Mesenchymal stem cell (in vitro differentiated cells and primary cell): Measurements from ENCODE around the gene KDM8.
"Not testable (repeated sequence)": the region's sequence is repeated elsewhere in the genome, so short reads cannot be mapped to it uniquely, and the experiment has no call there.

ENCODE experiments used
- DNase-seq: peaks from one replicate; pipeline ENCODE4 v3.0.0-alpha.2; 2013
- H2AFZ ChIP-seq: one replicate; pipeline ENCODE4 v1.6.1; 2013; ENCODE audit warnings: low read depth, mild to moderate bottlenecking, control low read depth, inconsistent platforms, low read length, moderate library complexity
- H2AK5ac ChIP-seq: 2 replicates; pipeline ENCODE4 v1.6.1; 2013; ENCODE audit warnings: low read length, moderate library complexity, mild to moderate bottlenecking, inconsistent platforms; ENCODE audit not compliant: severe bottlenecking
- H2BK120ac ChIP-seq: one replicate; pipeline ENCODE4 v1.6.1; 2013; ENCODE audit warnings: low read depth, mild to moderate bottlenecking, inconsistent platforms, low read length, moderate library complexity
- H2BK12ac ChIP-seq, 2 experiments: one replicate each; pipeline ENCODE4 v1.6.1; 2013; ENCODE audit warnings: inconsistent platforms in 2 of 2, low read length in 2 of 2, mild to moderate bottlenecking in 2 of 2, moderate library complexity in 2 of 2, control low read depth in 1 of 2
- H2BK15ac ChIP-seq: one replicate; pipeline ENCODE4 v1.6.1; 2013; ENCODE audit warnings: mild to moderate bottlenecking, low read depth, inconsistent platforms; ENCODE audit not compliant: poor library complexity, severe bottlenecking
- H2BK5ac ChIP-seq: 2 replicates; pipeline ENCODE4 v1.6.1; 2013; ENCODE audit warnings: low read depth, mild to moderate bottlenecking, low read length, control low read depth, inconsistent platforms; ENCODE audit not compliant: poor library complexity, severe bottlenecking
- H3K14ac ChIP-seq, 2 experiments: one replicate each; pipeline ENCODE4 v1.6.1; 2013; ENCODE audit warnings: inconsistent platforms in 2 of 2, low read length in 2 of 2, control low read depth in 1 of 2, mild to moderate bottlenecking in 1 of 2, moderate library complexity in 1 of 2
- H3K18ac ChIP-seq, 2 experiments: one replicate each; pipeline ENCODE4 v1.6.1; 2013; ENCODE audit warnings: inconsistent platforms in 2 of 2, low read length in 2 of 2, control low read depth in 1 of 2, low read depth in 1 of 2, mild to moderate bottlenecking in 1 of 2
- H3K23ac ChIP-seq, 2 experiments: one replicate each; pipeline ENCODE4 v1.6.1; 2013; ENCODE audit warnings: inconsistent platforms in 2 of 2, low read length in 2 of 2, mild to moderate bottlenecking in 2 of 2, moderate library complexity in 2 of 2, control low read depth in 1 of 2
- H3K27ac ChIP-seq: 2 replicates; pipeline ENCODE4 v1.5.1; 2013; ENCODE audit warnings: mild to moderate bottlenecking, moderate library complexity, low read length, control low read depth, inconsistent platforms; ENCODE audit not compliant: poor library complexity, severe bottlenecking
- H3K27me3 ChIP-seq, 2 experiments: 2 replicates each; pipeline versions ENCODE4 v1.6.1 to v1.7.0; 2013; ENCODE audit warnings: low read length in 2 of 2, mild to moderate bottlenecking in 2 of 2, moderate library complexity in 2 of 2, control low read depth in 1 of 2, inconsistent platforms in 1 of 2; ENCODE audit not compliant: control insufficient read depth in 1 of 2, insufficient read depth in 1 of 2
- H3K36me3 ChIP-seq, 2 experiments: 2 replicates each; pipeline versions ENCODE4 v1.6.1 to v1.7.0; 2013; ENCODE audit warnings: low read length in 2 of 2, control low read depth in 1 of 2, inconsistent platforms in 1 of 2, low read depth in 1 of 2, mild to moderate bottlenecking in 1 of 2; ENCODE audit not compliant: insufficient read depth in 2 of 2, control insufficient read depth in 1 of 2
- H3K4ac ChIP-seq, 2 experiments: one replicate each; pipeline ENCODE4 v1.6.1; 2013; ENCODE audit warnings: inconsistent platforms in 2 of 2, low read length in 2 of 2, mild to moderate bottlenecking in 2 of 2, moderate library complexity in 2 of 2, control low read depth in 1 of 2, low read depth in 1 of 2
- H3K4me1 ChIP-seq: 2 replicates; pipeline ENCODE4 v1.6.1; 2013; ENCODE audit warnings: low read depth, low read length, control low read depth; ENCODE audit not compliant: control insufficient read depth, insufficient read depth
- H3K4me2 ChIP-seq: 2 replicates; pipeline ENCODE4 v1.6.1; 2013; ENCODE audit warnings: low read length, mild to moderate bottlenecking, inconsistent platforms; ENCODE audit not compliant: poor library complexity, severe bottlenecking
- H3K4me3 ChIP-seq, 2 experiments: 2 replicates each; pipeline versions ENCODE4 v1.5.1 to v1.7.0; 2013; ENCODE audit warnings: low read length in 2 of 2, mild to moderate bottlenecking in 2 of 2, control low read depth in 1 of 2, low read depth in 1 of 2; ENCODE audit not compliant: insufficient read depth in 1 of 2
- H3K79me1 ChIP-seq: replicated peaks from 2 replicates; pipeline ENCODE4 v1.6.1; 2013; ENCODE audit warnings: mild to moderate bottlenecking, control low read depth, low read length, inconsistent platforms; ENCODE audit not compliant: poor library complexity, severe bottlenecking
- H3K9ac ChIP-seq: 2 replicates; pipeline ENCODE4 v1.7.0; 2013; ENCODE audit warnings: mild to moderate bottlenecking, low read length, moderate library complexity
- H3K9me3 ChIP-seq: 2 replicates; pipeline ENCODE4 v1.7.0; 2013; ENCODE audit warnings: mild to moderate bottlenecking, low read length; ENCODE audit not compliant: control insufficient read depth
- H4K8ac ChIP-seq: one replicate; pipeline ENCODE4 v1.6.1; 2013; ENCODE audit warnings: inconsistent platforms, mild to moderate bottlenecking, low read length, moderate library complexity
- H4K91ac ChIP-seq: one replicate; pipeline ENCODE4 v1.6.1; 2013; ENCODE audit warnings: mild to moderate bottlenecking, low read length, inconsistent platforms
- WGBS: methylation state at CpG from one replicate; pipeline ENCODE4 v1.1.7; 2013; ENCODE audit warnings: mixed read lengths; 5-methylcytosine and 5-hydroxymethylcytosine counted together

The KDM8 gene

GRCh38 chr16:27207121-27207520, 3.8 kb downstream of the KDM8 start:
- not testable (repeated sequence) for H2AK5ac ChIP-seq, H3K4me1 ChIP-seq, H2BK120ac ChIP-seq, H3K9ac ChIP-seq, H4K8ac ChIP-seq, H3K23ac ChIP-seq, H3K14ac ChIP-seq, H2BK15ac ChIP-seq, H3K4me3 ChIP-seq, H3K27me3 ChIP-seq, H3K9me3 ChIP-seq, H3K27ac ChIP-seq, H3K4me2 ChIP-seq, H2AFZ ChIP-seq, H2BK12ac ChIP-seq, H2BK5ac ChIP-seq, DNase-seq, H4K91ac ChIP-seq, H3K18ac ChIP-seq, H3K4ac ChIP-seq
- peaks cover 13 to 17% of the 10 kb centered on the region in 2 experiments for H3K36me3 ChIP-seq
- peaks cover 18% of the 10 kb centered on the region for H3K79me1 ChIP-seq
- 96% methylated on average over 8 of the region's 10 CpGs for WGBS

DNA sequence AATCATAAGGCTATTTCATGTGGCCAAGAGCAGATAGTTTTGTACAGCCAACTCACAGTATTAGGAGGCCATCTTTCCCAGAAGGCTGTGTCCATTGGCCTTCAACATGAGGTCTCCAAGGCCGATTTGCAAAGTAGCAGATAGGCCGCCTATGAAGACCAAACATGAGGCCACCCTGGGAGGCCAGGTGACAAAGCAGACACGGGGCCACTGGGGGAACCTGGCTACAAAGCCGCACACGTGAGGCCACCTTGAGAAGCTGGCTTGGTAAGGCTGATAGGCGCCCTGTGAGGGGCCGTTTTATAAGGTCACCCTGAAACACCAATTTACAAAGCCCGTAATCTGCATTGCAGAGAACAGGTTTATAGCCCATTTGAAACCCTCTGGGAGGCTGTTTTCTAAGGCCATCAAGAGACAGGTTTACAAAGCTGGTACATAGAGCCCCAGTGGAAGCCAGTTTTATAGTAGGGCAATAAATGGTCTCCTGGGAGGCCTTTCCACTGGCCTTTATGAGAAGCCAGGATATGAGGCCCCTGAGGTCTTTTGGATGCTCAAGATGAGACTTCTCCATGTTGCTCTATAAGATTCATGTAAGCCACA, 4.9 kb downstream of the KDM8 start:
- no peak overlapping the region for H3K27ac ChIP-seq
- H3K36me3 ChIP-seq, result peaks cover 13 to 21% of the 10 kb centered on the region in 2 experiments
- H3K27me3 ChIP-seq, result no peaks in the 10 kb centered on the region
- peaks cover 4% of the 10 kb centered on the region for H3K4me1 ChIP-seq
- no peak overlapping the region for H3K14ac ChIP-seq
- H3K23ac ChIP-seq, result no peak overlapping the region
- H3K79me1 ChIP-seq, result peaks cover 18% of the 10 kb centered on the region
- H3K4ac ChIP-seq, result no peak overlapping the region
- H3K9ac ChIP-seq, result no peak overlapping the region
- no peak overlapping the region for H2BK12ac ChIP-seq
- H2BK5ac ChIP-seq, result no peak overlapping the region
- DNase-seq, result no peak
- WGBS, result 85% methylated on average over 8 of the region's 8 CpGs
- no peak overlapping the region for H3K4me3 ChIP-seq
- H2BK120ac ChIP-seq, result no peak overlapping the region
- H2BK15ac ChIP-seq, result no peak overlapping the region
- no peak overlapping the region for H3K18ac ChIP-seq
- no peak overlapping the region for H3K4me2 ChIP-seq
- H2AFZ ChIP-seq, result no peak overlapping the region
- no peaks in the 10 kb centered on the region for H3K9me3 ChIP-seq
- H4K91ac ChIP-seq, result no peak overlapping the region
- H4K8ac ChIP-seq, result no peak overlapping the region
- no peak overlapping the region for H2AK5ac ChIP-seq

GRCh38 chr16:27208796-27209195, 5.5 kb downstream of the KDM8 start:
- WGBS, result 97% methylated on average over 3 of the region's 3 CpGs
- H3K27me3 ChIP-seq, result no peaks in the 10 kb centered on the region
- no peak overlapping the region for H2BK5ac ChIP-seq
- DNase-seq, result no peak
- no peak overlapping the region for H2BK120ac ChIP-seq
- H3K9me3 ChIP-seq, result no peaks in the 10 kb centered on the region
- no peak overlapping the region for H3K9ac ChIP-seq
- no peak overlapping the region for H3K23ac ChIP-seq
- no peak overlapping the region for H2AFZ ChIP-seq
- H4K91ac ChIP-seq, result no peak overlapping the region
- H3K14ac ChIP-seq, result no peak overlapping the region
- H3K4me3 ChIP-seq, result no peak overlapping the region
- no peak overlapping the region for H2BK15ac ChIP-seq
- peaks cover 4% of the 10 kb centered on the region for H3K4me1 ChIP-seq
- no peak overlapping the region for H2BK12ac ChIP-seq
- H3K4me2 ChIP-seq, result no peak overlapping the region
- H2AK5ac ChIP-seq, result no peak overlapping the region
- no peak overlapping the region for H4K8ac ChIP-seq
- no peak overlapping the region for H3K4ac ChIP-seq
- H3K79me1 ChIP-seq, result peaks cover 18% of the 10 kb centered on the region
- H3K36me3 ChIP-seq, result peaks cover 13 to 25% of the 10 kb centered on the region in 2 experiments
- no peak overlapping the region for H3K27ac ChIP-seq
- no peak overlapping the region for H3K18ac ChIP-seq

DNA sequence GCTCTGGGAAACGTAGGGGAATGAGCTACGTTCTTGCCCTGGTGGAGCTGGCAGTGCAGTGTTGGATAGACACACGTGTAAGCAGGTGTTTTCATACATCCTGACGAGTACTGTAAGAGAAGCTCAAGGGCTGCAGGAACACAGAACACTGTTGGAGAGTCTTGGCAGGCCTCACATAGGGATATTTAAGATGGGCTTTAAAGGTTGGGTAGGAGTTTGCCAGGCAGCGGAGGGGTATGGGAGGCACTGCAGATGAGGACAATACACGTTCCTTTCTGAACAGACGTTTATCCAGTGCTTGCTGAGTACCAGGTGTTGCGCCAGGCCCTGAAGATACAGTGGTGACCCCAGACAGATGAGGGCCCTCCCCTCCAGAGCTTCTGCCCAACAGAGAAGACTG, 6.3 kb downstream of the KDM8 start:
- H2BK5ac ChIP-seq, result no peak overlapping the region
- peaks cover 15% of the 10 kb centered on the region for H3K79me1 ChIP-seq
- H3K4me3 ChIP-seq, result no peak overlapping the region
- no peaks in the 10 kb centered on the region for H3K9me3 ChIP-seq
- no peak overlapping the region for H3K23ac ChIP-seq
- no peak overlapping the region for H2AK5ac ChIP-seq
- H3K4me1 ChIP-seq, result peaks cover 1% of the 10 kb centered on the region
- H3K27me3 ChIP-seq, result no peaks in the 10 kb centered on the region
- no peak overlapping the region for H3K18ac ChIP-seq
- no peak overlapping the region for H4K8ac ChIP-seq
- H2BK15ac ChIP-seq, result no peak overlapping the region
- H2AFZ ChIP-seq, result no peak overlapping the region
- H4K91ac ChIP-seq, result no peak overlapping the region
- H3K14ac ChIP-seq, result no peak overlapping the region
- H3K9ac ChIP-seq, result no peak overlapping the region
- 95% methylated on average over 8 of the region's 8 CpGs for WGBS
- H2BK12ac ChIP-seq, result no peak overlapping the region
- peaks cover 13 to 31% of the 10 kb centered on the region in 2 experiments for H3K36me3 ChIP-seq
- H3K4me2 ChIP-seq, result no peak overlapping the region
- H2BK120ac ChIP-seq, result no peak overlapping the region
- no peak overlapping the region for H3K4ac ChIP-seq
- DNase-seq, result no peak
- H3K27ac ChIP-seq, result no peak overlapping the region
